ENCODE measurements around the gene RIPK3.
"Not testable (repeated sequence)": the region's sequence is repeated elsewhere in the genome, so short reads cannot be mapped to it uniquely, and the experiment has no call there.

The RIPK3 gene

GRCh38 chr14:24339284-24340151 is at the start of gene RIPK3:
Gene RIPK3 (minus strand): TSS chr14:24339991. CDS start chr14:24339826, 165 bp downstream.
- peak; percentile 43 for DNase-seq

GRCh38 chr14:24389226-24389848 is 49.5 kb upstream of the RIPK3 start:
- no peak for DNase-seq

- DNase-seq, result no peak
Observed at GRCh38 chr14:24388474-24389179, 48.8 kb upstream of the RIPK3 start.

GRCh38 chr14:24387579-24387978 is 47.8 kb upstream of the RIPK3 start:
- DNase-seq, result not testable (repeated sequence)

GRCh38 chr14:24387009-24387345 is 47.2 kb upstream of the RIPK3 start:
- DNase-seq, result no peak

- DNase-seq, result no peak
Observed at GRCh38 chr14:24385524-24385923, 45.7 kb upstream of the RIPK3 start.

- DNase-seq, result no peak
Observed at GRCh38 chr14:24384169-24384568, 44.4 kb upstream of the RIPK3 start.

GRCh38 chr14:24382064-24382371 is 42.2 kb upstream of the RIPK3 start:
- no peak for DNase-seq

GRCh38 chr14:24381363-24382063 is 41.7 kb upstream of the RIPK3 start:
- no peak for DNase-seq

GRCh38 chr14:24379907-24380730 is 40.3 kb upstream of the RIPK3 start:
- DNase-seq, result no peak

- DNase-seq, result no peak
Observed at GRCh38 chr14:24378981-24379906, 39.5 kb upstream of the RIPK3 start.

GRCh38 chr14:24378327-24378726 is 38.5 kb upstream of the RIPK3 start:
- DNase-seq, result no peak

- peak; percentile 77 for DNase-seq
Observed at GRCh38 chr14:24377657-24378056, 37.9 kb upstream of the RIPK3 start.

- DNase-seq, result peak; percentile 52
Observed at GRCh38 chr14:24377126-24377525, 37.3 kb upstream of the RIPK3 start.

- DNase-seq, result no peak
Observed at GRCh38 chr14:24376448-24377070, 36.8 kb upstream of the RIPK3 start.

GRCh38 chr14:24372701-24373416 is 33.1 kb upstream of the RIPK3 start:
- no peak for DNase-seq

GRCh38 chr14:24371605-24372004 is 31.8 kb upstream of the RIPK3 start:
- not testable (repeated sequence) for DNase-seq

GRCh38 chr14:24370748-24371147 is 31.0 kb upstream of the RIPK3 start:
- DNase-seq, result no peak

GRCh38 chr14:24369907-24370687 is 30.3 kb upstream of the RIPK3 start:
- no peak for DNase-seq
